Stomach (tissue), 9 donors: ENCODE measurements around the gene GPR153. TPM values are rescaled to one million over a fixed set of nuclear protein-coding genes. Genes with fewer than 3 reads are reported as not detected.

Experiments
- DNase-seq, 2 donors: peaks; one replicate each; pipeline versions ENCODE4 v3.0.0 to v3.0.0-alpha.2; 2013 to 2019
- H3K27ac ChIP-seq, 5 donors: fragments of 200-600 bp in 4 of 5; sonication (generic) in 4 of 5; one replicate each; pipeline ENCODE4 v1.5.1; 2013 to 2019; ENCODE audit warnings: mild to moderate bottlenecking in 1 of 5, moderate library complexity in 1 of 5
- H3K27me3 ChIP-seq, 3 donors: fragments of 200-600 bp; sonication (generic); one replicate each; pipeline ENCODE4 v1.5.1; 2017 to 2019; ENCODE audit warnings: mixed run types in 1 of 3
- H3K36me3 ChIP-seq, 4 donors: fragments of 200-600 bp; sonication (generic); 1 replicate in 3 of 4; 2 replicates in 1 of 4; pipeline ENCODE4 v1.5.1; 2016 to 2019
- H3K4me1 ChIP-seq, 4 donors: fragments of 200-600 bp; sonication (generic); one replicate each; pipeline ENCODE4 v1.5.1; 2016 to 2019
- H3K4me3 ChIP-seq, 4 donors: fragments of 200-600 bp; sonication (generic) in 3 of 4; one replicate each; pipeline ENCODE4 v1.5.1; 2016 to 2019; ENCODE audit warnings: mild to moderate bottlenecking in 1 of 4
- H3K9me3 ChIP-seq, 4 donors: fragments of 200-600 bp; sonication (generic); one replicate each; pipeline ENCODE4 v1.5.1; 2016 to 2019
- CTCF ChIP-seq, 7 experiments: fragments of 450-650 bp in 4 of 7; fragments of 200-600 bp in 3 of 7; sonication (generic) in 3 of 7; IDR thresholded peaks; one replicate each; pipeline ENCODE4 v1.5.1; 2016 to 2019; ENCODE audit warnings: antibody characterized with exemption in 7 of 7, control low read depth in 2 of 7, mild to moderate bottlenecking in 1 of 7
- EP300 ChIP-seq: sonication (generic); formaldehyde crosslinking; IDR thresholded peaks from one replicate; pipeline ENCODE4 v1.6.1; 2017; ENCODE audit warnings: antibody characterized with exemption
- POLR2A ChIP-seq, 4 donors: fragments of 450-650 bp; IDR thresholded peaks; one replicate each; pipeline ENCODE4 v1.6.1; 2016; ENCODE audit warnings: antibody characterized with exemption in 4 of 4, control low read depth in 2 of 4, mild to moderate bottlenecking in 1 of 4, moderate library complexity in 1 of 4
- POLR2AphosphoS5 ChIP-seq, 3 donors: sonication (generic); formaldehyde crosslinking; IDR thresholded peaks; one replicate each; pipeline ENCODE4 v1.6.1; 2016; ENCODE audit warnings: antibody characterized with exemption in 3 of 3
- WGBS, 5 donors: extraction: QIAGEN DNeasy Blood & Tissue Kit in 3 of 5; methylation state at CpG; one replicate each; pipeline versions ENCODE4 v1.1.5 to v1.1.7; 2013 to 2018; 5-methylcytosine and 5-hydroxymethylcytosine counted together
- intact Hi-C: fragments of 100-400 bp; cut with DNase I; formaldehyde crosslinking; loops from one replicate; pipeline ENCODE4 v1.15.1; 2023; ENCODE audit warnings: low total_unique reads
- polyA plus RNA-seq, 3 donors: library from polyadenylated mRNA; stranded (reverse); fragments of 200-250 nt; gene quantifications; one replicate each; pipeline ENCODE4 v1.2.3, GENCODE V29; 2013
- total RNA-seq, 5 donors: library from RNA; depleted of rRNA; stranded (reverse); fragments of >200 nt; gene quantifications; one replicate each; pipeline versions ENCODE4 v1.1.0 to v1.2.3, GENCODE V29; 2014 to 2016
- donor health status: healthy with polysubstance abuse.
- donor health status: Bipolar disorder and iron deficiency.
- donor health status: healthy.

GPR153 gene
- total and polyA plus RNA-seq, 8 donors: 1.8 to 63.1 (median 2.8) TPM

DNA sequence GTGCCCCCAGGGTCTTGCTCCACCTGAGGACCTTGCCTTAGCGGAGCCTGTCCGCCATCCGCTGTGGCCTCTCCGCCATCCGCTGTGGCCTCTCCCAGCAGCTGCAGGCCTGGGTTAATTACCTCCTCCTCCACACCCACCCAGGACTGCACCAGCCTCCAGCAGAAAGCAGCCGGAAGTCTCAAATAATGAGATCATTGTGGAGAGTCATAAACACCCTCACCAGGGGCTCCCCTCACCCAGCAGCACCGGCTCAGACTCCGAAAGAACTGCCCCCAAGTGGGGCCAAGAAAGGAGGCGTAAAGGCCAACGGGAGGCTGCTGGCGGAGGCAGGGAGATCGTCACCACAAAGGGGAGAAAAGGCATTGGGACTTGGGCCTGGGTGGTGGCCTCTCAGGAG lies 10.7 kb upstream of the GPR153 start:
- H3K9me3 ChIP-seq: no peaks in the 10 kb centered on the region
- peak in 1 of 2 donors; percentile 78 for DNase-seq
- WGBS, 5 donors: 74 to 90% (median 77%) methylated on average over 11 to 12 of the region's 12 CpGs
- no peaks in the 10 kb centered on the region for H3K36me3 ChIP-seq
- no peak overlapping the region for H3K4me3 ChIP-seq
- intact Hi-C loops: no loop called here
- H3K4me1 ChIP-seq: peaks cover 0 to 35% (median 17%) of the 10 kb centered on the region in 4 donors
- H3K27me3 ChIP-seq: no peaks in the 10 kb centered on the region
- TF ChIP-seq POLR2A (IDR thresholded peaks at IDR 0.05): no peak
- TF ChIP-seq EP300: no peak
- no peak for TF ChIP-seq POLR2AphosphoS5 (IDR thresholded peaks at IDR 0.05)
- no peak for TF ChIP-seq CTCF (IDR thresholded peaks at IDR 0.05)
- no peak overlapping the region for H3K27ac ChIP-seq

DNA sequence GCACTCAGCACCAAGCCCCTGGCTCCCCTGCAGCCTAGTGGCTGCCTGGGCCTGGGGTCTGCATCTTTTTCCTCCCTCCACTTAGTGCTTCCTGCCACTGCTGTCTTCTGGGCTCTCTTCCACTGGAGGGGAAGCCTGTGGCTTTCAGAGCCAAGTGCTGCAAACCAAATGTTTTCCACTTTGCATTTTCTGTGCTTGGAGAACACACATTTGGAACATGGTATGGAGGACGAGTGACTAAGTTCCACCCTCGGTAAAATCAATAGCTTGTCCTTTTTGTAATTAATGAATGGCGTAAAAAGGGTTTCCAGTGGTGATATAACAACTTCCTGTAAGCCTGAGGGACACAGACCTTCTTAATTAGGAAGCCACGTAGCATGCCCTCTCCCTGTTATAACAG lies 10.1 kb upstream of the GPR153 start:
- H3K36me3 ChIP-seq: no peaks in the 10 kb centered on the region
- no peaks in the 10 kb centered on the region for H3K9me3 ChIP-seq
- H3K4me3 ChIP-seq: no peak overlapping the region
- TF ChIP-seq POLR2AphosphoS5 (IDR thresholded peaks at IDR 0.05) (no peak), POLR2A (IDR thresholded peaks at IDR 0.05) (no peak), EP300 (no peak), CTCF (IDR thresholded peaks at IDR 0.05) (no peak)
- DNase-seq: peak in 1 of 2 donors; percentile 71
- intact Hi-C loops: no loop called here
- WGBS, 5 donors: 65 to 76% (median 68%) methylated on average over 4 of the region's 4 CpGs
- peaks cover 0 to 29% (median 15%) of the 10 kb centered on the region in 4 donors for H3K4me1 ChIP-seq
- no peak overlapping the region for H3K27ac ChIP-seq
- H3K27me3 ChIP-seq: no peaks in the 10 kb centered on the region

DNA sequence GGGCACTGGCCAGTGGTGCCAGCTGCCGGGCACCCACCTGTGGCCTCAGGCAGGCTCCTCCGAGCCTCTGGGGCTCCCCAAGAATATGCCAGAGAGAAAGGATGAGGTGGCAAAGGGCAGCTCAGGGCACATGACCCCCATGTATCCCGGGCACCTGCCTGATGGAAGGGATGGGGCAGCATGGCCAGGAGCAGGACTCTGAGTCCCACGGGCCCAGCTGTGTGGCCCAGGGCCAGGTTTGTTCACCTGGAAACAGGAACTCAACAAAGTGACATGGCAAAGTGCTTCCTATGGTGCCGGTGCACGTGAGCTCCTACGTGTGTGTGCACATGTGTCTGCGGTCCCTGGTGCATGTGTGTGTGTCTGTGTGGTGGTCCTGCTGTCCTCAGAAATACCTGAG lies 9.5 kb upstream of the GPR153 start:
- H3K4me3 ChIP-seq: no peak overlapping the region
- WGBS, 5 donors: 50 to 75% (median 58%) methylated on average over 1 to 8 of the region's 8 CpGs
- H3K9me3 ChIP-seq: no peaks in the 10 kb centered on the region
- intact Hi-C loops: no loop called here
- no peaks in the 10 kb centered on the region for H3K27me3 ChIP-seq
- H3K27ac ChIP-seq: peak overlapping the region in 1 of 5 donors; percentile 56
- TF ChIP-seq POLR2A (IDR thresholded peaks at IDR 0.05): no peak
- no peak for TF ChIP-seq EP300
- H3K4me1 ChIP-seq: peaks cover 0 to 25% (median 13%) of the 10 kb centered on the region in 4 donors
- peak in 1 of 2 donors; percentile 74 for DNase-seq
- H3K36me3 ChIP-seq: no peaks in the 10 kb centered on the region

- Histone ChIP-seq H3K36me3 (no peaks in the 10 kb centered on the region), H3K27ac (peak overlapping the region in 1 of 5 donors; percentile 56), H3K4me1 (peaks cover 0 to 25% (median 13%) of the 10 kb centered on the region in 4 donors), H3K4me3 (no peak overlapping the region), H3K27me3 (no peaks in the 10 kb centered on the region), H3K9me3 (no peaks in the 10 kb centered on the region)
- DNase-seq: peak in 1 of 2 donors; percentile 83
- intact Hi-C loops: no loop called here
- TF ChIP-seq POLR2A (IDR thresholded peaks at IDR 0.05) (no peak), EP300 (no peak)
- 52 to 68% (median 65%) methylated on average over 8 to 22 of the region's 22 CpGs for WGBS, 5 donors
Measured at GRCh38 chr1:6269720-6270400, 9.0 kb upstream of the GPR153 start.

- TF ChIP-seq POLR2AphosphoS5 (IDR thresholded peaks at IDR 0.05) (no peak), POLR2A (IDR thresholded peaks at IDR 0.05) (no peak), CTCF (IDR thresholded peaks at IDR 0.05) (no peak), EP300 (no peak)
- Histone ChIP-seq H3K36me3 (peaks cover 0 to 3% (median 1%) of the 10 kb centered on the region in 4 donors), H3K4me3 (no peak overlapping the region), H3K27ac (peak overlapping the region in 1 of 5 donors; percentile 29), H3K27me3 (no peaks in the 10 kb centered on the region), H3K9me3 (no peaks in the 10 kb centered on the region), H3K4me1 (peaks cover 0 to 25% (median 13%) of the 10 kb centered on the region in 4 donors)
- DNase-seq: no peak
- intact Hi-C loops: no loop called here
- WGBS, 5 donors: 81 to 91% (median 86%) methylated on average over 14 of the region's 14 CpGs
Measured at GRCh38 chr1:6269296-6269695, 8.4 kb upstream of the GPR153 start.
